RWPE1 (cell line): ENCODE data around the gene DMPK.

Source experiments
- CTCF ChIA-PET: fragments of 350-600 bp; sonication (Branson Sonifier 250); formaldehyde crosslinking; extraction: SDS; loops from one replicate; lab custom pipeline; 2021; lab: Yijun Ruan, JAX
- POLR2A ChIA-PET: fragments of 400-600 bp; formaldehyde crosslinking; extraction: SDS; loops from one replicate; lab custom pipeline; 2020; ENCODE audit warnings: antibody characterized with exemption; ENCODE audit not compliant: low non-redundant PET; lab: Yijun Ruan, JAX
- DNase-seq: peaks from one replicate; pipeline ENCODE4 v3.0.0; 2012; ENCODE audit warnings: low spot score
- H3K27ac ChIP-seq: fragments of 450-650 bp; 2 replicates; pipeline ENCODE4 v1.5.1; 2017
- CTCF ChIP-seq: fragments of 450-650 bp; conservative IDR thresholded peaks from 2 replicates; pipeline ENCODE4 v1.5.1; 2017; ENCODE audit warnings: low read depth, mild to moderate bottlenecking

Gene DMPK

GRCh38 chr19:45771311-45771933 lies 10.9 kb downstream of the DMPK start:
- no peak for TF ChIP-seq CTCF
- no peak for DNase-seq
- ChIA-PET POLR2A (no interaction called here), CTCF (interaction anchor here (1.1 to 2.9 kb wide), 3 partner anchors 9 to 28 kb away, joined by 3 to 41 read pairs (median 4); no protein-coding TSS in a partner anchor)
- peak overlapping the region; percentile 98 for H3K27ac ChIP-seq

DNA sequence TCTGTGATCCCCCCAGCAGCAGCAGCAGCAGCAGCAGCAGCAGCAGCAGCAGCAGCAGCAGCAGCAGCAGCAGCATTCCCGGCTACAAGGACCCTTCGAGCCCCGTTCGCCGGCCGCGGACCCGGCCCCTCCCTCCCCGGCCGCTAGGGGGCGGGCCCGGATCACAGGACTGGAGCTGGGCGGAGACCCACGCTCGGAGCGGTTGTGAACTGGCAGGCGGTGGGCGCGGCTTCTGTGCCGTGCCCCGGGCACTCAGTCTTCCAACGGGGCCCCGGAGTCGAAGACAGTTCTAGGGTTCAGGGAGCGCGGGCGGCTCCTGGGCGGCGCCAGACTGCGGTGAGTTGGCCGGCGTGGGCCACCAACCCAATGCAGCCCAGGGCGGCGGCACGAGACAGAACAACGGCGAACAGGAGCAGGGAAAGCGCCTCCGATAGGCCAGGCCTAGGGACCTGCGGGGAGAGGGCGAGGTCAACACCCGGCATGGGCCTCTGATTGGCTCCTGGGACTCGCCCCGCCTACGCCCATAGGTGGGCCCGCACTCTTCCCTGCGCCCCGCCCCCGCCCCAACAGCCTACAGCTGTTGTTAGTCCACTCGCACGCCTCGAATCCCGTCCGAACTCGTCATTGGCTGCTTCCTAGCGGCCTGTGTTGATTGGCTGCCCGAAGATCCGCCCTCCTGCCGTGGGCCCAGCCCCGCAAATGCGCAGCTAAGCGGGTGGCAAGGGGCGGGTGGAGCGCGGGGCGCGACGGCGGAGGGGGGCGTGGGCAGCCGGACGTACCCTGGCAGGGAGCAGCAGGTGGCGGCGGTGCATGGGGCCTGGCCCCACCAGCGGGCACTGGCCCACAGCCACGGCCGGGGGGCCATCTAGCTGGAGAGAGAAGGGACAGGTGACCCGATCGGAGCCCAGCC lies 11.8 kb downstream of the DMPK start:
- TF ChIP-seq CTCF, result peak; percentile 84
- POLR2A ChIA-PET, result interaction anchor here (0.6 to 1.9 kb wide), 3 partner anchors 8 to 23 kb away, joined by 3 to 27 read pairs (median 4); partner anchors contain the start of gene DMPK

GRCh38 chr19:45769821-45770191 lies 12.5 kb downstream of the DMPK start:
- no peak for DNase-seq
- POLR2A ChIA-PET, result interaction anchor here (0.6 to 1.9 kb wide), 4 partner anchors 12 to 146 kb away, joined by 4 to 27 read pairs (median 5); partner anchors contain the start of genes DMPK, QPCTL and SNRPD2
- TF ChIP-seq CTCF, result no peak
- peak overlapping the region; percentile 98 for H3K27ac ChIP-seq
- CTCF ChIA-PET, result interaction anchor here (0.6 to 2.9 kb wide), 14 partner anchors 9 to 1571 kb away, joined by 3 to 41 read pairs (median 4); partner anchors contain the start of genes DMPK and DMWD

More for the DNA sequence above, 11.8 kb downstream of the DMPK start:
- CTCF ChIA-PET, result interaction anchor here (0.6 to 2.9 kb wide), 17 partner anchors 9 to 1570 kb away, joined by 3 to 41 read pairs (median 4); partner anchors contain the start of genes DMPK and DMWD
- DNase-seq, result peak; percentile 95
- peak overlapping the region; percentile 98 for H3K27ac ChIP-seq

DNA sequence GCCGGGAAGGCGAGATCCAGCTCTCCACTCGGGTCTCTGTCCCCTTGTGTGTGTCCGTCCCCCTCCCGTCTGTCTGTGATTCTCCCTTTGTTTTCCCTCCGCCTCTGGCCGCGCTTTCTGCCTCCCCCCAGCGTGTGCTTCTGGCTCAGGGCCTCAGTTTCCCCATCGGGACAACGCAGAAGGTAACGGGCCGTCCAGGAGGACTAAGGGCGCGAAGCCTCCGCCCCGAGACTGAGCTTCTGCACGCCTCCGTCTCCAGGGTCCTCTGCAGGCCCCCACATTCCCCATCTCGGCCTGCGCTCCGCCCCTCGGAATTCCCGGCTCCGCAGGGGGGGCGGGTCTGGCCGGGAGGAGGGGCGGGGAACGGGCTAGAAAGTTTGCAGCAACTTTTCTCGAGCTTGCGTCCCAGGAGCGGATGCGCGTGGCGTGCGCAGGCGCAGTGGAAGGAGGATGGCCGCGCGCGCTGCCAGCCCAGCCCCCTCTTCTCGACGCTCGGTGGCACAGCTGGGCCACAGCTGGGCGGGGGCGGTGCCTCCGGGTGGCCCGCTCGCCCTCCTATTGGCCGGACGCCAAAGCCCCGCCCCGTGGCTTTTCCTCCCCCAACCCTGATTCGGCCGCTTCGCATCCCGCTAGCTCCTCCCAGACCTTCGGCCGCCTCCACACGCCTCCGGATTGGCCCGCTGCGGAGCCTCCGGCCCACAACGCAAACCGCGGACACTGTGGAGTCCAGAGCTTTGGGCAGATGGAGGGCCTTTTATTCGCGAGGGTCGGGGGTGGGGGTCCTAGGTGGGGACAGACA lies 13.1 kb downstream of the DMPK start, which contains the start of gene SIX5:
TSS of gene SIX5 (minus strand) at position 269 of the 799 bp plus-strand sequence. CDS start 408 bp downstream, outside the sequence.
- DNase-seq, result peak; percentile 98
- ChIA-PET CTCF (interaction anchor here (0.5 to 2.9 kb wide), 14 partner anchors 10 to 1192 kb away, joined by 3 to 41 read pairs (median 4); partner anchors contain the start of genes DMPK, DMWD and FBXO46), POLR2A (interaction anchor here (0.6 to 1.9 kb wide), 10 partner anchors 10 to 1156 kb away, joined by 3 to 27 read pairs (median 4); partner anchors contain the start of genes DMPK, IGSF23, QPCTL and SNRPD2)
- no peak for TF ChIP-seq CTCF
- peak within 1 kb of the TSS; percentile 98 for H3K27ac ChIP-seq

DNA sequence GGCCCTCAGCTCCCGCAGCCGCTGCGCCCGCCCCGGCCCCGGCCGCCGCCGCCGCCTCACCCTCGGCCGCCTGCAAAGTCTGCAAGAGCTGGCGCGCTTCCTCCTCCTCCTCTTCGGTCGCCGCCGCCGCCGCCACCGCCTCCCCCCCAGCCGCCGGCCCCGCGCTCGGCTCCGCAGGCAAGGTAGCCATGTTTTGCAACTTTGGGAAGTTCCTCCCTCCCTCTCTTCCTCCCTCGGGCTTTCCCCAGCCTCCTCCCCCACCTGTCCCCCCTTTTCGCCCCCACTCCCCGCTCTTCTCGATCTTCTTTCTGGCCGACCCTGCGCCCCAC lies 13.7 kb downstream of the DMPK start:
- peak overlapping the region; percentile 98 for H3K27ac ChIP-seq
- ChIA-PET POLR2A (interaction anchor here (0.7 to 1.9 kb wide), 8 partner anchors 11 to 1155 kb away, joined by 3 to 27 read pairs (median 4); partner anchors contain the start of genes DMPK, IGSF23, QPCTL and SNRPD2), CTCF (interaction anchor here (0.7 to 2.9 kb wide), 2 partner anchors 31 to 80 kb away, joined by 3 to 41 read pairs; no protein-coding TSS in a partner anchor)
- DNase-seq, result peak; percentile 59
- TF ChIP-seq CTCF, result no peak
